GM18498 (cell line): ENCODE results near the gene FBXO42.
"Not testable (repeated sequence)": the region's sequence is repeated elsewhere in the genome, so short reads cannot be mapped to it uniquely, and the experiment has no call there.

ENCODE experiments used
- ATAC-seq: cut with Tn5 transposase; IDR thresholded peaks from one replicate; pipeline ENCODE4 v1.9.1; 2021; ENCODE audit warnings: mild to moderate bottlenecking, moderate library complexity; ENCODE audit not compliant: unreplicated experiment

The FBXO42 gene

DNA sequence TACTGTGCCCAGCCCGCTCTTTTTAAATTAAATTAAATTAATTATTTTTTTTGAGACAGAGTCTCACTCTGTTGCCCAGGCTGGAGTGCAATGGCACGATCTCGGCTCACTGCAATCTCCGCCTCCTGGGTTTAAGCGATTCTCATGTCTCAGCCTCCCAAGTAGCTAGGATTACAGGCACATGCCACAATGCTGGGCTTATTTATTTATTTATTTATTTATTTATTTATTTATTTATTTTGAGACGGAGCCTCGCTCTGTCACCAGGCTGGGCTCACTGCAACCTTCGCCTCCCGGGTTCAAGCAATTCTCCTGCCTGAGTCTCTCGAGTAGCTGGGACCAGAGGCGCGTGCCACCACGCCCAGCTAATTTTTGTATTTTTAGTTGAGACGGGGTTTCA is 129.6 kb downstream of the FBXO42 start:
- ATAC-seq, result not testable (repeated sequence)

GRCh38 chr1:16221499-16221898 is 130.8 kb downstream of the FBXO42 start:
- no peak for ATAC-seq

DNA sequence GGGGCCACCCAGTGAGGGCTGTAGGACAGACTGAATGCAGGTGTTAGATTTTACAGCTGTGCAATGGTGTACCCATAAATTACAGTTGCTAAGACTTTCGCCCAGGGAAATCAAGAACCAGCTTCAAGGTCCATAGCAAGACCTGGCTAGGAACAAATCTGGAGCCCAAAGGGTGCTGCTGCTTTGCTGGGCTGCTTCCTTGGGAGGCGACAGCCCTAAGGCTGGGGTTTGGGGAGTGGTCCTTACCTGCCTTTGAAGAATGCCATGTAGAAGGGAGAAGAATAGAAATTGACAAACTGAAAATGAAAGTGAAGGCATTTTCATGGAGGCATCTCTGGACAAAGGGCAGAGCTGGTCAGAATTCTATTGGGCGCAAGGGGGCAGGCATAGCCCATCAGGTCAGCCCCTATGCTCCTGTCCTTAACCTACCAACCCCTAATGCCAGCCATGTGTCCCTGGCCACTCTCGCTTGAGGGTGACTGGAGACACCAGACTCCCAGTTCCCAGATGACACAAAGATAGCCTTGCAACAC is 132.2 kb downstream of the FBXO42 start:
- no peak for ATAC-seq

GRCh38 chr1:16218674-16219071 is 133.6 kb downstream of the FBXO42 start:
- no peak for ATAC-seq

GRCh38 chr1:16218014-16218673 is 134.1 kb downstream of the FBXO42 start:
- ATAC-seq, result no peak

DNA sequence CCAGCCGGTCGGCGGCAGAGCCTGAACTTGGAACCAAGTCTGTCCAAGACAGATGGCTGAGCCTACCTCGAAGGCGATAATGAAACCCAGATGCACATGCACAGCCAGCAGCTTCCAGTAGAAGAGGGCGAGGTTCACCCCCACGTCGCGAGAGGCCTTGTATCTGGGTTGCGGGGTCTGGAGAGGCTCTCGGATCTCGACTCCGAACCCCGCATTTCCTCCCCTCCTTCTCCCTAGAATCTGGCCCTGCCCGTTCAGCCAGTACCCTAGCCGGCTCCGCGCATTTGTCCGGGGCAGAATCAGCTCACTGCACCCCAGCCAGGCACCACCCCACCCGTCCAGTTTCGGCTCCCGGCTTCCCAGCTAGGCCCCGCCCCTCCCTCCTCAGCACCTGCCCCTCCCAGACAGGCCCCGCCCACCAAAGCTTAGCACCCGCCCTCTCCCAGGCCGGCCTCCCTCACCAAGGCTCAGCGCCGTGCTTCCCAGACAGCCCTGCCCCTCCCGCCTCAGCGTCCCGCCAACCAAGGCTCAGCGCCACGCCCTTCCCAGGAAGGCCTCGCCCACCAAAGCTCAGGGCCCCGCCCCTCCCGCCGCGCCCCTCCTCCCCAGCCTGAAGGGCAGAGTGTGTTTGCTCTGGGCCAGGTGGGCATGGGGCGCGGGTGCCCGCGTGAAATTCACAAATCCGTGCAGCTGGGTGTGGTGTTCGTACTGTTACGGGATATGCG is 135.1 kb downstream of the FBXO42 start:
- peak; percentile 94 for ATAC-seq

DNA sequence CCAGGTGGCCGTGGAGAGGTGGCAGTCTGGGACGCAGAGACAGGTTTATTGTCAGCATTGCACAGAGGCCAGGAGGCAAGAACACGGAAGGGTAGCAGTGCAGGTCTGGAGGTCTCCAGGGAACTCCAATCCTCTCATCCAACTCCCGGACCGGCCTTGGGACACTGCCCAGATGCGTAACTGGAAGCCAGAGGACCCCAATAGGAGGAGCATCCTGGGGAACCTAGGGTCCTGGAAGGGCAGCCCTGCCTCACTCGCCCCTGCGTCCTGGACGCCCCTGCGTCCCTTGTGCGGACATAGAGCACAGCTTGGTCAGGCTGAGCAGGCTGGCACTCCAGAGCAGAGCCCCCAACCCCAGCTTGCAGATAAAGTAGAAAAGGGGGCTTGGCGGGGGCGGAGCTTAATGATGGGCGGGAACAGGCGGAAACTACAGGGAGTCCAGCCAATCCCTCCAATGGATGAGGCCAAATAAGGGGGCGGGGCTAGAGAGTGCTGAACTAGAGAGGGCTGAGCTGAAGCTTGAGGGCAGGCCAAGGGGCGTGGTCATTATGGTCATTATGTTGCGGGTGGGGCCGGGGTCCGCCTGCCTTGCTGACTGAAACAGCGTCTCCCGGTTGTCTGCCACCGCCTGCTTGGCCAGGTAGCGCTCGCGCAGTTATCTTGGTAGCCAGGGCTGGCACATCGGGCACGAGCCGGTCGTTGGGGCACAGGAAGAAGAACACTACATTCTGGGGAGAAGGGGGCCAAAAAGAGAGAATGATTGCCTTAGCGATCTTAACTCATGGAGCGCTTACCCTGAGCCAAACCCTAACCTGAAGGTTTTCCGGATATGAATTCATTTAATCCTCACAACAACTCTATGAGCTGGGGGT is 136.2 kb downstream of the FBXO42 start:
- ATAC-seq, result no peak

GRCh38 chr1:16215240-16215639 is 137.0 kb downstream of the FBXO42 start:
- not testable (repeated sequence) for ATAC-seq

DNA sequence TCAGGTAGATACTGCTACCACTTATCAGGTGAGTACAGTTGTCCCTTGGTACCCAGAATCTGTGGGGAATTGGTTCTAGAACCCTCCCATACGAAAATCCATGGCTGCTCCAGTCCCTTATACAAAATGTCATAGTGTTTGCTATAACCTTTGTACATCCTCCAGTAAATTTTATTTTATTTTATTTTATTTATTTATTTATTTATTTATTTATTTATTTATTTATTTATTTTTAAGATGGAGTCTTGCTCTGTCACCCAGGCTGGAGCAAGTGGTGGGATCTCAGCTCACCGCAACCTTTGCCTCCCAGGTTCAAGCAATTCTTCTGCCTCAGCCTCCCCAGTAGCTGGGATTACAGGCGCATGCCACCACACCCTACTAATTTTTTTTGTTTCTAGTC is 138.7 kb downstream of the FBXO42 start:
- ATAC-seq, result not testable (repeated sequence)

GRCh38 chr1:16213013-16213412 is 139.3 kb downstream of the FBXO42 start:
- ATAC-seq, result no peak

DNA sequence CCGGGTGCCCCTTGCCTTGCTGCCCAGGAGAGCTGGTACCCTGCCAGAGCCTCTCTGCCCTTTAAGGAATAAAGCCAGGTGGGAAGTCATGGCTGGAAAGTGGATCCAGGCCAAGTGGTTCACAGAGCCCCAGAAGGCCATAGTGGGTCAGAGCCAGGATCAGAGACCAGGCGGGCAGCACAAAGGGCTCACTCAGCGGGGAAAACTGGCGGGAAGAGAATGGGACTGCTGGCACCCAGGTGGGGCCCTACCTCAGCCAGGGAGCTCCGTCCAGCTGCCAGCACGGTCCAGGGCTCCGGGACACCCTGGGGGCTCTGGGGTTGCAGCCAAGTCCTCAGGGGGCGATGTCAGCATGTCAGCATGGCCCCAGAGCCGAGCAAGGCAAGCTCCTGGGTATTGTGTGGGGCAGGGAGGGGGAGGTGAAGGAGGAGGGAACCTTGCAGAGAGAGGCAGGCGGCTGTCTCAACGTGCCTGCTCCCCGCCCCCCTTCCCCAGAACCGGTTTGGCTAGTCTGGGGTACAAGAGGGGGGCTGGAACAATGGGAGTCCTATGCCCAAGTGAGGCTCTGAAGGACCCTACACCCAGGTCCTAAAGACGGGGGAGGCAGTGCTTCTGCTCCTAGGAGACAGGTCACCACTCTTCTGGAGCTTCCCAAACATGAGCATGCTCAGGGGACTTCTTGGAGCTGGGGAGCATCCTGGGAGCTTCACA is 139.9 kb downstream of the FBXO42 start, which contains the start of gene ARHGEF19:
Gene ARHGEF19, minus strand, starts transcription at position 402 of the 711 bp plus-strand sequence. CDS start 3,598 bp downstream, outside the sequence.
- no peak for ATAC-seq

- ATAC-seq, result no peak
These were observed 140.5 kb downstream of the FBXO42 start for GRCh38 chr1:16211824-16212223.

DNA sequence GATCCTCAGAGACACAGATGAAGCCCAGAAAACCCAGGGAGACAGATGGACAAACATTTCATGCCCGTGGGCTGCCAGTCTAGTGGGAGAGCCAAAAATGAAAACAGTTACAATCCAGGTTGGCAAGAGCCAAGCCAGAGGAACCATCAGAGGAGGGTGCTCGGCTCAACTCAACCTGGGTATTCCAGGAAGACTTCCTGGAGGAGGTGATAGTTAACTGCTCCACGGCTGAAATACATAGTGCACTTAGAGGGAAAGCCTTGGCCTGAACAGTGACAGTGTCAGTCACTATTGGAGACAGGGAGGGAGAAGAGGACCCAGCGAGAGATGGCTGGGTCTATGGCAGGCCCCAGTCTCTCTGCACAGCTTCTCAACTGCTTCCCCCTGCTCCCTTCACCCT is 141.7 kb downstream of the FBXO42 start:
- ATAC-seq, result no peak

DNA sequence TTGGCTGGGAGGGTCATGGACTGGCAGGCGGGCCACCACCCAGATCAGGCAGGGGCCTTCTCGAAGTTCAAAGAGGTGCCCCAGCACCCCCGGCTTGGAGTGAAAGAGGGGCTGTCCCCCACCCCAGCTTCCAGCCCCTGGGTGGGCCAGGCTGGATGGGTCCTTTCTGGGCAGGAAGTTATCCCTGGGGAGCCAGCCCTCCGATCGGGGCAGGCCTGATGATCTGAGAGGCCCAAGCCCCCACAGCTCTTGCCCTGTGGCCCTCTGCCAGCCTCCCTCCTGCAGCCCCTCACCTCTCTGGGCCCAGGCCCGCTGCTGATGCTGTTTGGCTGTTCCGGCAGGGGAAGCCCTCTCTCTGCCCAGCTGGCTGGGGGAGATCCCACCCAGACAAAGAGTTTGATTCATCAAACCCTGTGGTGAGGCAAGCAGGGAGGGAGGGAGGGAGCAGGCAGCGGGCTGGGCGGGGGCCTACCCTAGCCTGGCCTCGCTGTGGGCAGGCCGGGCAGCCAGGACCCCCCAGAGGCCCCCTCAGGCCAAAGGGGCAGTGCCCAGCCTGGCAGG is 142.4 kb downstream of the FBXO42 start:
- no peak for ATAC-seq

DNA sequence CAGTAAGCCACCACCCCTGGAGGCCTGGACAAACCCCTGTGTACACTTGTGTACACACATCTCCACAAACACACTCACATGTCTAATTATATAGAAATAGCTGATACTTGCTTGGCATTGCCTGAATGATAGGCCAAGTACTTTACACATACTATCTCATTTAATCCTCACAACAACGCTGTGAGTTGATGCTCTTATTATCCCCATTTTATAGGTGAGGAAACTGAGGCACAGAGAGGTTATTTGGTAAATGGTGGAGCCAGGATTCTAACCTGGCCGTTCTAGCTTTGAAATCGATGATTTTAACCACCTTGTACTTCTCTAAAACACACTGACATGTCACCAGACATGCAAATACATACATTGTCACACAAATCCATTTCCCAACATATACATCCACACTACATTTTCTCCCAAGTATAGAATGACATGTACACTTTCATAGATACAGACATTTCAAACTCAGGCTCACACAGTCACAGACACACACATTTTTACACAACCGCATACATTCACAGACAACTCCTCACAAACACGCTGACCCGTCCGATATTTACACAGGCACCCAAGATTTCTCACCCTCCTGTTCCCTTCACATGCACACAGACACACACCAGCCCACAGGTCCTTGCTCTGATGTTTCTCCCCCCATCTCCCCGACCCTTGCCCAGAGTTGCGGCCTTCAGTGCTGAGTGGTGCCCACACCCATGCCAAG is 143.0 kb downstream of the FBXO42 start:
- ATAC-seq, result no peak

GRCh38 chr1:16208270-16208987 is 143.9 kb downstream of the FBXO42 start:
- ATAC-seq, result no peak

- no peak for ATAC-seq
These were observed 144.7 kb downstream of the FBXO42 start for GRCh38 chr1:16207318-16208269.
